HEK293T (cell line): ENCODE measurements around the gene ARIH2.

Source experiments
- CTCF ChIA-PET: fragments of 350-600 bp; formaldehyde crosslinking; extraction: SDS; loops from one replicate; lab custom pipeline; 2021; ENCODE audit warnings: antibody characterized with exemption, inconsistent platforms; lab: Yijun Ruan, JAX
- POLR2A ChIA-PET: fragments of 350-600 bp; formaldehyde crosslinking; extraction: SDS; loops from one replicate; lab custom pipeline; 2020; ENCODE audit warnings: antibody characterized with exemption, inconsistent platforms; lab: Yijun Ruan, JAX
- DNase-seq: peaks from one replicate; pipeline ENCODE4 v3.0.0; 2012; ENCODE audit warnings: mixed read lengths; ENCODE audit errors: extremely low spot score
- ARNT ChIP-seq: fragments of 450-650 bp; IDR thresholded peaks from 2 replicates; pipeline ENCODE4 v1.6.1; 2017; ENCODE audit warnings: mild to moderate bottlenecking
- BHLHE40 ChIP-seq: fragments of 450-650 bp; IDR thresholded peaks from 2 replicates; pipeline ENCODE4 v1.6.1; 2016; ENCODE audit warnings: mild to moderate bottlenecking, moderate library complexity, borderline replicate concordance
- CTBP1 ChIP-seq: fragments of 450-650 bp; IDR thresholded peaks from 2 replicates; pipeline ENCODE4 v1.6.1; 2016; ENCODE audit warnings: borderline replicate concordance
- ELF4 ChIP-seq: fragments of 450-650 bp; IDR thresholded peaks from 2 replicates; pipeline ENCODE4 v1.6.1; 2017; ENCODE audit warnings: antibody characterized with exemption
- FOXA1 ChIP-seq: fragments of 450-650 bp; IDR thresholded peaks from 2 replicates; pipeline ENCODE4 v1.6.1; 2016; ENCODE audit warnings: mild to moderate bottlenecking
- FOXK2 ChIP-seq: fragments of 450-650 bp; IDR thresholded peaks from 2 replicates; pipeline ENCODE4 v1.6.1; 2016; ENCODE audit warnings: mild to moderate bottlenecking
- FOXM1 ChIP-seq: fragments of 450-650 bp; IDR thresholded peaks from 2 replicates; pipeline ENCODE4 v1.6.1; 2017; ENCODE audit warnings: mild to moderate bottlenecking, borderline replicate concordance
- HDGF ChIP-seq: fragments of 450-650 bp; IDR thresholded peaks from 2 replicates; pipeline ENCODE4 v1.6.1; 2017; ENCODE audit warnings: antibody characterized with exemption, borderline replicate concordance
- L3MBTL2 ChIP-seq: fragments of 450-650 bp; conservative IDR thresholded peaks from 2 replicates; pipeline ENCODE4 v1.6.1; 2016; ENCODE audit warnings: mild to moderate bottlenecking
- LEF1 ChIP-seq: fragments of 450-650 bp; IDR thresholded peaks from 2 replicates; pipeline ENCODE4 v1.6.1; 2017; ENCODE audit warnings: mild to moderate bottlenecking, borderline replicate concordance
- NFRKB ChIP-seq: fragments of 450-650 bp; IDR thresholded peaks from 2 replicates; pipeline ENCODE4 v1.6.1; 2016; ENCODE audit warnings: mild to moderate bottlenecking, moderate library complexity
- SP1 ChIP-seq: fragments of 450-650 bp; IDR thresholded peaks from 2 replicates; pipeline ENCODE4 v1.6.1; 2017
- SUZ12 ChIP-seq: fragments of 450-650 bp; IDR thresholded peaks from 2 replicates; pipeline ENCODE4 v1.6.1; 2016; ENCODE audit warnings: mild to moderate bottlenecking
- TARDBP ChIP-seq: fragments of 450-650 bp; IDR thresholded peaks from 2 replicates; pipeline ENCODE4 v1.6.1; 2016
- ZNF384 ChIP-seq: fragments of 450-650 bp; IDR thresholded peaks from 2 replicates; pipeline ENCODE4 v1.6.1; 2016
- TF ChIP-seq, protein P1 (sequence below): fragments of 450-650 bp; IDR thresholded peaks from 2 replicates; pipeline ENCODE4 v1.6.1; 2016

ARIH2 gene

DNA sequence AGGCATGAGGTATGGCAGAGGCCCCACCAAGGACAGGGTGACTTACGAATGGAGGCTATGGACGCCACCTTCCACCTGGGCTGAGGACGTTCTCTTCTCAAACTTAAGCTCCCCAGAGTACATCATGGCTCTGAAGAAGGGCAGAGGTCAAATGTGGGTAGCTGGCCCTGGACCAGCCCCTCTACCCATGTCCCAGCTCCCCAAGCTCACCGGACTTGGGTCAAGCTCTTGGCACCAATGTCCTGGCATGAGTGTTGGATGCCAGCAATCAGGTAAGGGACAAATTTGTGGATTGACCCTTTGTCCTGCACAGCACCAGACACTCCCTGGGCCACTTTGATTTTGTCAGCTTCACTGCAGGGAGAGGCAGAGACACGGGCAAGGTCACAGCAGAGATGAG is 105.8 kb downstream of the ARIH2 start:
- CTCF ChIA-PET = no interaction called here
- POLR2A ChIA-PET = interaction anchor here (1.2 to 9.9 kb wide), 5 partner anchors 10 to 69 kb away, joined by 5 to 204 read pairs (median 49); partner anchors contain the start of genes P4HTM, QRICH1 and WDR6
- TF ChIP-seq ARNT (no peak), FOXA1 (no peak), SP1 (no peak), FOXM1 (no peak), CTBP1 (no peak), SUZ12 (no peak), ELF4 (peak; percentile 21; the same call in 1 of the 2 replicates)
- no peak for DNase-seq

DNA sequence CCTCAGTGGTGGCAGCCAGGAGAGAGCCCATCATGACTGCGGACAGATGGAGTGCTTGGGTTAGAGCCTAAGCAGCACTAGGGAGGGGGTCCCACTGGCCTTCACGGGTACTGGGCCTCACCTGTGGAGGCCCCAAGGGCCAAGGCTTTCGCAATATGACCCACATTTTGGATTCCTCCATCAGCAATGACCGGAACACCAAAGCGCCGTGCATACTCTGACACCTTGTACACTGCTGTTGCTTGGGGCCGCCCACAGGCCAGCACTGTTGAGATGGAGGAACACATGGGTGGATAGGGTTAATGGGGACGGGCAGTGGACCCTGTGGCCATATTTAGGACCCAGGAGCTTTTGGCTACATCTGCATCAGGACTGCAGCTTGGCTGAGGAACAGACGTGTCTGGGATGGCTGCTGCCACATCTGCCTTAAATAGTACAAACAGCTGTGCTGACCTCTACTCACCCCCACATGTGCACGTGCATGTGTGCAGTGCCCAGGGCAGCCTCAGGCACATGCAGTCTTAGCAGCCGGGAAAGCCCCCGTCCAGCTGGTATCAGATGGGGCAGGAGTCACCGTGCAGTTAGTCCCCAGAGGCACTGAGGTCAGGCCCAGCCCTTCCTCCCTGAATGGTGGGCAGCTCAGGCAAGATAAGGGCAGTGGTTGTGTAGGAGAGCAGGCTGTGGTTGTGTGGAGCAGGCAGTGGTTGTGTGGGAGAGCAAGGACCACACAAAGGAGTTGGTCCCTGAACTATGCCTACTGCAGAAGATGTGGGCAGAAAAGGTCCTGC is 106.6 kb downstream of the ARIH2 start:
- CTCF ChIA-PET = no interaction called here

DNA sequence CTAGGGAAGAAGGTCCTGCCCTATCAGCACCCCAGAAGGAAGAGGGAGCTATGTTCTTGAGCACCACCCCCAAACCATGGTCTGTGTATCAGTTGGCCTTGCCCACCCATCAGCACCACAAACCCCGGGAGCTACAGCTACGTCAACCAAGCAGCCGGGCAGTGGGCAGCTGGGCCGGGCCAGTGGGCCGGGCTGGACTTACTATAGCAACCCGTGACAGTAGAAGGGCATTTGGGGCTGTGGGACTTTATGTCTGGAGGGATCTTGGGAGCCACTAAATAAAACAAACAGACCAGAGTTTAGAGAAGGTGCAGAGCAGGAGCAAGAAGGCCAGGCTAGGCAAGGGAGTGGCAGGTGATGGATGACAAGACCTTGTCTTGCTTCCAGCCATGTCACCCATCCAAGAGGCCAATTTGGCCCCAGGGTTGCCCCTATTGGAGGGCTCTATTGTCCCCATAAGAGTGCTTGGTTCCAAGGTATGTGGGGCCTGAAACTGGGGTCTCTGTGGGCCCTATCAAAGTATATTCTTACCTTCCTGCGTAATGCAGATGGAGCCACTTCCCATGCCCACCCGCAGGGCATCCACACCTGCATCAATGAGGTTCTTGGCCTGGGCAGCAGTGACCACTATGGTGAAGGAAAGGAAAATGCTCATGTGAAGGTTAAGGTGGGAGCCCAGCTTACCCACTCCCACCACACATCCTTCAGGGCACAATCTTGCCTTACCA is 107.3 kb downstream of the ARIH2 start:
- CTCF ChIA-PET = no interaction called here
- DNase-seq = no peak
- TF ChIP-seq ELF4 (0 out of 2 replicates have a peak, but pooled peaks have one; percentile 8), FOXM1 (no peak)
- POLR2A ChIA-PET = interaction anchor here (0.6 to 9.9 kb wide), 5 partner anchors 12 to 95 kb away, joined by 3 to 77 read pairs (median 21); partner anchors contain the start of genes P4HTM, QRICH1, USP19 and WDR6

More for the DNA sequence above, 106.6 kb downstream of the ARIH2 start:
- no peak for TF ChIP-seq CTBP1
- POLR2A ChIA-PET = interaction anchor here (2.5 to 9.9 kb wide), 5 partner anchors 11 to 69 kb away, joined by 13 to 204 read pairs (median 49); partner anchors contain the start of genes P4HTM, QRICH1 and WDR6
- no peak for DNase-seq

DNA sequence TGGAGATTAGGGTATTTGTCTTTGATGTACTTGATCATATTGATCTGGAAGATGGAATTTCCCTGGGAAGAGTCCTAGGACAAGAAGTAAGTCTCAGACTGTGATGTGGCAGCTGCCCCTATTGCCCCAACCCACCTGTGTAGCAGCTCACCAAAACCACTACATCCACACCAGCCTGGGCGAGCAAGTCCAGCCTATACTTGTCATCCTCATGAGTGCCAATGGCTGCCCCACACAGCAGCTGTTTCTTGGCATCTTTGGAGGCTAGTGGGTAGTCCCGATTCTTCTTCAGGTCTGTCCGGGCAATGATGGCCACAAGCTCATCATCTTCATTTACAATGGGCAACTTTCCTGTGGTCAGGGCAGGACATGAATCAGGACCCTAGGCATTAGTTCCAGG is 107.9 kb downstream of the ARIH2 start:
- CTCF ChIA-PET = no interaction called here
- POLR2A ChIA-PET = interaction anchor here (0.6 to 9.9 kb wide), 4 partner anchors 12 to 94 kb away, joined by 3 to 77 read pairs (median 17); partner anchors contain the start of genes P4HTM, USP19 and WDR6
- no peak for DNase-seq
- no peak for TF ChIP-seq SP1
- no peak for TF ChIP-seq ARNT
- TF ChIP-seq LEF1 = no peak
- TF ChIP-seq, protein P1, sequence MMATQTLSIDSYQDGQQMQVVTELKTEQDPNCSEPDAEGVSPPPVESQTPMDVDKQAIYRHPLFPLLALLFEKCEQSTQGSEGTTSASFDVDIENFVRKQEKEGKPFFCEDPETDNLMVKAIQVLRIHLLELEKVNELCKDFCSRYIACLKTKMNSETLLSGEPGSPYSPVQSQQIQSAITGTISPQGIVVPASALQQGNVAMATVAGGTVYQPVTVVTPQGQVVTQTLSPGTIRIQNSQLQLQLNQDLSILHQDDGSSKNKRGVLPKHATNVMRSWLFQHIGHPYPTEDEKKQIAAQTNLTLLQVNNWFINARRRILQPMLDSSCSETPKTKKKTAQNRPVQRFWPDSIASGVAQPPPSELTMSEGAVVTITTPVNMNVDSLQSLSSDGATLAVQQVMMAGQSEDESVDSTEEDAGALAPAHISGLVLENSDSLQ = no peak
- no peak for TF ChIP-seq TARDBP
- TF ChIP-seq SUZ12 = no peak
- no peak for TF ChIP-seq NFRKB
- TF ChIP-seq ELF4 = no peak
- no peak for TF ChIP-seq HDGF
- TF ChIP-seq BHLHE40 = no peak

DNA sequence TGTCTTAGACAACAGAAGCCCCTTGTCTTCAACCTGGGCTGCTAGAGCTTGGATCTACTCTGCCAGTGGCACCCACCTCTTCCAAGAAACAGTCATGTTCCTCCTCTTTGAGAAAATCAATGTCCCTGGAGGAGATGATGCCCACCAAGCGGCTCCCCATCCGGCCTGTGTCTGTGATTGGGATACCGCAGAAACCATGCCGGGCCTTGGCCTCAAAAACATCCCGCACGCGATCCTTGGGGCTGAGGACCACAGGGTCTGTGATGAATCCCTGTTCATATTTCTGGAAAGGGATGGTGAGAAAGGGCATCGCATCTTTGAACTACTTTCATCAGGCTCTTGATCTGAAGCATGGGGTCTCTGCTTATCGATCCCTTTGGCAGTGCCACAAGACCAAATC is 109.0 kb downstream of the ARIH2 start:
- no peak for TF ChIP-seq TARDBP
- CTCF ChIA-PET = no interaction called here
- no peak for DNase-seq
- POLR2A ChIA-PET = interaction anchor here (2.3 to 2.5 kb wide), 2 partner anchors 20 to 39 kb away, joined by 13 to 22 read pairs; partner anchors contain the start of gene WDR6

DNA sequence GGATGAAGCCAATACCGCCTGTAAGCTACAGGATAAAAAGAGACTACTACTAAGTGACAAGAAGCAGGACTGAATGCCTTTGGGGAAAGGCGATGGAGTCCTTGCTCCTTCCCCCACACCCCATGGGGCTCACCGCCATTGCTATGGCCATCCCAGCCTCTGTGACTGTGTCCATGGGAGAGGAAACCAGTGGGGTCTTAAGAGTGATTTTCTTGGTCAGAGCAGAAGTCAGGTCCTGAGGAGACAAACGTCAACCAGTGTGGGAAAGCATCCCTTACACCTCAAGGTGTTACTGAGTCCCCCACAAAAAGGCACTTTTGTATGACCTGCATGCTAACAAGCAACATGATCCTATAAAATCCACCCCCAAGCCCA is 109.6 kb downstream of the ARIH2 start:
- POLR2A ChIA-PET = interaction anchor here (1.9 to 2.3 kb wide), 2 partner anchors 9 to 40 kb away, joined by 22 to 36 read pairs; partner anchors contain the start of gene DALRD3
- TF ChIP-seq CTBP1 = no peak

DNA sequence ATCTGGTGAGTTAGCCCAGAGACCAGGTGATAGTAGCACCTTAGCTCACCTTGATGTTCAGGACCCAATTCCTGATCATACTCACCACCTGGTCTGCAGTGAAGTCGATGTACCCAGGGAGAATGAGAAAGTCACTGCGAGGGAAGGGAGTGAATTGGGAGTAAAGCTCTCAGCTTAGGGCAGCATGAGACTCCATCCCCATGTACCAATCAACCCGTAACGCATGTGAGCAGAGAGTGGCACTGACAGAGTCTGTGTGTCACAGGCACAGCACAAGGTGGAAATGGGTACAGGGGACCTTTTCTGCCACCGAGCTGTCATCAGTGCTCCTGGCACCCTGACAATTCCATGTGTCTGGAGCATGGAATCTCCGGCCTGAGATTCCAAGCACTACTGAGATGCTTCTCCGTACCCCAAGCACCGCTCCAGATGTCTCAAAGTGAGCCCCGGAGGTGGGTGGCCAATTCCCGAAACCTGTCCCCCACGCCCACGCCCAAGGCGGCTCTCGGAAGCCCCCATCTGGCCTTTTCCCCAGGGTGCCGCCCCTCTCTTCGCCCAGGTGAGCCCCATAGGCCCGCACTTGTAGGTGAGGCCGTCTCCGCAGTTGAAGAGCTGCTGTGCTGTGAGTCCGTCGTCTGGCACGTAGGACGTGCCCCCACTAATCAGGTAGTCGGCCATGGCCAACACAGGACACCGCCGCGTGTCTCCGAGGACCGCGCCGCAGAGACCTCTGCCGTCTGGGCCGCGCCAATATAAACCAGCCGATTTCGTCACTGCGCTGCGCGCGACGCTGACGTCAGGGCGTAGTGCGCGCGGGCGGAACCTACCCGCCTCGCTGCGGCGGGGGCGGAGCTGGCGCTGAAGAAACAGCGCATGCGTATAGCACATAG is 110.3 kb downstream of the ARIH2 start, which contains the start of gene IMPDH2:
TSS of gene IMPDH2 (minus strand) at position 726 of the 890 bp plus-strand sequence. CDS start at position 678, 48 bp downstream.
- CTCF ChIA-PET = interaction anchor here (0.7 to 1.4 kb wide), 2 partner anchors 41 to 289 kb away, joined by 3 to 6 read pairs; no protein-coding TSS in a partner anchor
- POLR2A ChIA-PET = interaction anchor here (0.5 to 2.3 kb wide), 21 partner anchors 10 to 312 kb away, joined by 3 to 36 read pairs (median 5); partner anchors contain the start of genes DALRD3, IP6K2, LAMB2 and QARS1
- peak; percentile 95 for DNase-seq
- TF ChIP-seq L3MBTL2 = peak; percentile 98
- no peak for TF ChIP-seq FOXA1
- TF ChIP-seq ARNT = no peak
- TF ChIP-seq BHLHE40 = no peak
- TF ChIP-seq ZNF384 = no peak
- TF ChIP-seq TARDBP = 0 out of 2 replicates have a peak, but pooled peaks have one; percentile 49
- no peak for TF ChIP-seq HDGF
- TF ChIP-seq FOXM1 = no peak
- TF ChIP-seq, protein P1 = peak; percentile 24; the same call in 1 of the 2 replicates
- no peak for TF ChIP-seq NFRKB
- no peak for TF ChIP-seq CTBP1
- no peak for TF ChIP-seq LEF1
- no peak for TF ChIP-seq SP1
- peak; percentile 94 for TF ChIP-seq ELF4
- TF ChIP-seq FOXK2 = no peak

More for the DNA sequence above, 109.6 kb downstream of the ARIH2 start:
- no peak for DNase-seq
- CTCF ChIA-PET = interaction anchor here (0.7 to 1.4 kb wide), 2 partner anchors 40 to 289 kb away, joined by 3 to 6 read pairs; no protein-coding TSS in a partner anchor
